Endothelial cell of umbilical vein (primary cell): ENCODE measurements around the gene POLA1. TPM values are rescaled to one million over a fixed set of nuclear protein-coding genes. Genes with fewer than 3 reads are reported as not detected.

Experiments used
- BruUV-seq: library from RNA; stranded (reverse); fragments of 400-500 nt; replicated peaks from 2 replicates; lab custom pipeline; 2021; lab: Mats Ljungman, UMichigan
- CTCF ChIA-PET: fragments of 300-600, 350-600 bp; sonication (Branson Sonifier 250); formaldehyde crosslinking; loops from one replicate; lab custom pipeline; 2021; ENCODE audit warnings: antibody characterized with exemption, inconsistent platforms; lab: Charles Lee
- POLR2A ChIA-PET: fragments of 300-600, 350-600 bp; sonication (Branson Sonifier 250); formaldehyde crosslinking; loops from one replicate; lab custom pipeline; 2021; ENCODE audit warnings: antibody characterized with exemption, inconsistent platforms; lab: Charles Lee
- DNase-seq: peaks from one replicate; pipeline ENCODE4 v3.0.0-alpha.2; 2011; ENCODE audit warnings: low read depth, low spot score
- FAIRE-seq: peaks from 2 replicates; lab custom pipeline; 2011; peaks lifted over from hg19 to GRCh38; lab: Jason Lieb, UNC
- H2AFZ ChIP-seq: 2 replicates; pipeline ENCODE4 v1.6.0; 2012; ENCODE audit warnings: low read depth, low read length, control low read depth, inconsistent platforms
- H3K27ac ChIP-seq: 2 replicates; pipeline ENCODE4 v1.5.1; 2011; ENCODE audit warnings: low read depth, mild to moderate bottlenecking, control low read depth, low read length, moderate library complexity; ENCODE audit not compliant: insufficient read depth
- H3K27me3 ChIP-seq, 2 experiments: 2 replicates each; pipeline versions ENCODE4 v1.6.0 to v1.6.1; 2011; ENCODE audit warnings: low read length in 2 of 2, mixed read lengths in 1 of 2; ENCODE audit not compliant: control insufficient read depth in 2 of 2, insufficient read depth in 2 of 2
- H3K36me3 ChIP-seq, 2 experiments: 2 replicates in 1 of 2; 3 replicates in 1 of 2; pipeline ENCODE4 v1.5.1; 2011; ENCODE audit warnings: low read length in 2 of 2, mild to moderate bottlenecking in 1 of 2, moderate library complexity in 1 of 2; ENCODE audit not compliant: control insufficient read depth in 2 of 2, insufficient read depth in 2 of 2; ENCODE audit errors: extremely low read depth in 1 of 2
- H3K4me1 ChIP-seq: 3 replicates; pipeline ENCODE4 v1.5.1; 2011; ENCODE audit warnings: mild to moderate bottlenecking, low read length; ENCODE audit not compliant: control insufficient read depth, insufficient read depth; ENCODE audit errors: extremely low read depth
- H3K4me2 ChIP-seq: 2 replicates; pipeline ENCODE4 v1.6.1; 2011; ENCODE audit warnings: low read length, control low read depth, mixed read lengths; ENCODE audit not compliant: insufficient read depth
- H3K4me3 ChIP-seq, 3 experiments: fragments of 200-600 bp in 1 of 3; sonication (generic), shearing (Covaris generic) in 1 of 3; replicated peaks in 1 of 3; 2 replicates each; pipeline ENCODE4 v1.5.1; 2011 to 2016; ENCODE audit warnings: control low read depth in 3 of 3, low read length in 3 of 3, mild to moderate bottlenecking in 2 of 3, inconsistent platforms in 1 of 3, low read depth in 1 of 3, moderate library complexity in 1 of 3; ENCODE audit not compliant: insufficient read depth in 1 of 3
- H3K79me2 ChIP-seq: 2 replicates; pipeline ENCODE4 v1.6.0; 2012; ENCODE audit warnings: low read length, inconsistent platforms; ENCODE audit not compliant: control insufficient read depth, insufficient read depth
- H3K9ac ChIP-seq: replicated peaks from 2 replicates; pipeline ENCODE3; 2011; ENCODE audit warnings: low read length, control low read depth; ENCODE audit not compliant: insufficient read depth; ENCODE audit errors: extremely low read depth
- H3K9me1 ChIP-seq: replicated peaks from 3 replicates; pipeline ENCODE4 v1.6.0; 2011; ENCODE audit warnings: mild to moderate bottlenecking, low read length; ENCODE audit not compliant: control insufficient read depth, insufficient read depth; ENCODE audit errors: extremely low read depth
- H3K9me3 ChIP-seq: replicated peaks from 2 replicates; pipeline ENCODE4 v1.5.1; 2012; ENCODE audit warnings: low read length, inconsistent platforms; ENCODE audit not compliant: control insufficient read depth, insufficient read depth
- H4K20me1 ChIP-seq: replicated peaks from 2 replicates; pipeline ENCODE3; 2011; ENCODE audit warnings: mild to moderate bottlenecking, low read length; ENCODE audit not compliant: control insufficient read depth, insufficient read depth; ENCODE audit errors: extremely low read depth
- EZH2 ChIP-seq: IDR thresholded peaks from 2 replicates; pipeline ENCODE4 v1.6.1; 2012; ENCODE audit warnings: borderline replicate concordance, low read depth, mild to moderate bottlenecking, moderate library complexity, low read length, inconsistent platforms; ENCODE audit not compliant: severe bottlenecking
- FOS ChIP-seq: IDR thresholded peaks from 2 replicates; pipeline ENCODE4 v1.6.1; 2011; ENCODE audit warnings: mild to moderate bottlenecking, low read length, moderate library complexity, borderline replicate concordance; ENCODE audit not compliant: insufficient read depth
- GATA2 ChIP-seq: IDR thresholded peaks from 2 replicates; pipeline ENCODE4 v1.7.0; 2011; ENCODE audit warnings: low read depth, mild to moderate bottlenecking, moderate library complexity, mixed read lengths, low read length; ENCODE audit not compliant: insufficient read length, insufficient read depth
- JUN ChIP-seq: IDR thresholded peaks from 2 replicates; pipeline ENCODE4 v1.6.1; 2011; ENCODE audit warnings: borderline replicate concordance, low read depth; ENCODE audit not compliant: insufficient read length, insufficient read depth
- MYC ChIP-seq: IDR thresholded peaks from one replicate; pipeline ENCODE4 v1.6.1; 2011; ENCODE audit warnings: mild to moderate bottlenecking, low read depth, low read length
- POLR2A ChIP-seq: IDR thresholded peaks from 2 replicates; pipeline ENCODE4 v1.6.1; 2012; ENCODE audit warnings: low read depth, mild to moderate bottlenecking, control low read depth, low read length
- POLR2AphosphoS5 ChIP-seq: IDR thresholded peaks from 2 replicates; pipeline ENCODE4 v1.6.1; 2012; ENCODE audit warnings: low read depth, mild to moderate bottlenecking, control low read depth, low read length, moderate library complexity; ENCODE audit not compliant: insufficient read depth
- dilution Hi-C: fragments of 300-500 bp; cut with MboI; formaldehyde crosslinking; loops from one replicate; pipeline ENCODE4 v1.15.0; 2019; ENCODE audit warnings: low sequenced_read_pairs; ENCODE audit not compliant: extremely low pct_ligation_motif_present
- intact Hi-C: fragments of 100-400 bp; cut with micrococcal nuclease; formaldehyde crosslinking; loops from one replicate; pipeline ENCODE4 v1.10.0; 2022
- polyA plus RNA-seq, 4 experiments: library from polyadenylated mRNA; depleted of rRNA in 3 of 4; stranded (reverse) in 3 of 4; unstranded in 1 of 4; fragments of >200 nt; gene quantifications; 2 replicates each; pipeline versions ENCODE4 v1.2.1 to v1.2.3, GENCODE V29; 2011 to 2012; ENCODE audit warnings: missing spikeins in 1 of 4
- total RNA-seq: library from RNA; stranded (reverse); gene quantifications from 2 replicates; pipeline ENCODE4 v1.2.3, GENCODE V29; 2021
- TF ChIP-seq, protein P1 (sequence below), 2 donors: IDR thresholded peaks; 1 replicate in 1 of 2; 2 replicates in 1 of 2; pipeline ENCODE4 v1.5.1; 2011; ENCODE audit warnings: low read length in 2 of 2, mild to moderate bottlenecking in 2 of 2, moderate library complexity in 2 of 2, control low read depth in 1 of 2, inconsistent platforms in 1 of 2, low read depth in 1 of 2; ENCODE audit not compliant: insufficient read depth in 1 of 2; ENCODE audit errors: extremely low read depth in 1 of 2
- TF ChIP-seq, protein P2 (sequence below): IDR thresholded peaks from 2 replicates; pipeline ENCODE4 v1.6.1; 2011; ENCODE audit not compliant: insufficient read depth, insufficient read length

POLA1 gene
- total and polyA plus RNA-seq, 2 donors (not counting 3 experiments of a cell fraction or from before 2014, with no cell fraction given): 1.8 to 18.6 TPM

- no peaks in the 10 kb centered on the region for H3K9me1 ChIP-seq
- H2AFZ ChIP-seq: peak within 1 kb of the TSS; percentile 58
- peak; percentile 84 for FAIRE-seq
- TF ChIP-seq POLR2AphosphoS5 (no peak), GATA2 (no peak), FOS (no peak), JUN (no peak), POLR2A (no peak), EZH2 (no peak), MYC (no peak)
- TF ChIP-seq, protein P1, sequence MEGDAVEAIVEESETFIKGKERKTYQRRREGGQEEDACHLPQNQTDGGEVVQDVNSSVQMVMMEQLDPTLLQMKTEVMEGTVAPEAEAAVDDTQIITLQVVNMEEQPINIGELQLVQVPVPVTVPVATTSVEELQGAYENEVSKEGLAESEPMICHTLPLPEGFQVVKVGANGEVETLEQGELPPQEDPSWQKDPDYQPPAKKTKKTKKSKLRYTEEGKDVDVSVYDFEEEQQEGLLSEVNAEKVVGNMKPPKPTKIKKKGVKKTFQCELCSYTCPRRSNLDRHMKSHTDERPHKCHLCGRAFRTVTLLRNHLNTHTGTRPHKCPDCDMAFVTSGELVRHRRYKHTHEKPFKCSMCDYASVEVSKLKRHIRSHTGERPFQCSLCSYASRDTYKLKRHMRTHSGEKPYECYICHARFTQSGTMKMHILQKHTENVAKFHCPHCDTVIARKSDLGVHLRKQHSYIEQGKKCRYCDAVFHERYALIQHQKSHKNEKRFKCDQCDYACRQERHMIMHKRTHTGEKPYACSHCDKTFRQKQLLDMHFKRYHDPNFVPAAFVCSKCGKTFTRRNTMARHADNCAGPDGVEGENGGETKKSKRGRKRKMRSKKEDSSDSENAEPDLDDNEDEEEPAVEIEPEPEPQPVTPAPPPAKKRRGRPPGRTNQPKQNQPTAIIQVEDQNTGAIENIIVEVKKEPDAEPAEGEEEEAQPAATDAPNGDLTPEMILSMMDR (IDR thresholded peaks at IDR 0.05; ENCODE audit: extremely low read depth in 1 of 2, insufficient read depth in 1 of 2, low read depth in 1 of 2, low read length in 2 of 2): no peak
- TF ChIP-seq, protein P2, sequence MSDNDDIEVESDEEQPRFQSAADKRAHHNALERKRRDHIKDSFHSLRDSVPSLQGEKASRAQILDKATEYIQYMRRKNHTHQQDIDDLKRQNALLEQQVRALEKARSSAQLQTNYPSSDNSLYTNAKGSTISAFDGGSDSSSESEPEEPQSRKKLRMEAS: no peak
- BruUV-seq: no TSS peak
- peak within 1 kb of the TSS; percentile 71 for H3K4me2 ChIP-seq
- peaks cover 0 to 4% of the 10 kb centered on the region in 2 experiments for H3K27me3 ChIP-seq
- ChIA-PET CTCF (no interaction called here), POLR2A (no interaction called here)
- dilution Hi-C loops (no loop called here), intact Hi-C loops (loop anchor here (10.0 kb wide), 1 partner anchor 253 kb away; no protein-coding TSS in a partner anchor)
- no peaks in the 10 kb centered on the region for H3K79me2 ChIP-seq
- H3K9me3 ChIP-seq: no peaks in the 10 kb centered on the region
- no peaks in the 10 kb centered on the region for H3K36me3 ChIP-seq
- no peaks in the 10 kb centered on the region for H4K20me1 ChIP-seq
- no peak within 1 kb of the TSS for H3K27ac ChIP-seq
- peak; percentile 73 for DNase-seq
- no peak within 1 kb of the TSS for H3K9ac ChIP-seq
- peaks cover 5% of the 10 kb centered on the region for H3K4me1 ChIP-seq
- H3K4me3 ChIP-seq: no peak within 1 kb of the TSS
Observed at GRCh38 chrX:24647257-24648058, 46.3 kb upstream of the POLA1 start, which contains the start of gene PCYT1B. Gene PCYT1B, minus strand, starts transcription at chrX:24647347. Its CDS starts 242 bp downstream, at chrX:24647105.
